Esophagus squamous epithelium (tissue), 5 donors: Measurements from ENCODE around the gene SAMD1. TPM values are rescaled to one million over a fixed set of nuclear protein-coding genes. Genes with fewer than 3 reads are reported as not detected.
A peak's percentile ranks its signal among the peaks of the same experiment; 100 is the strongest.
"Not testable (repeated sequence)": the region's sequence is repeated elsewhere in the genome, so short reads cannot be mapped to it uniquely, and the experiment has no call there.

Experiments used
- DNase-seq: peaks from one replicate; lab custom pipeline; 2025; lab: John Stamatoyannopoulos, UW
- H3K27ac ChIP-seq, 4 donors: fragments of 200-600 bp; sonication (generic); one replicate each; pipeline ENCODE4 v1.5.1; 2016 to 2019; ENCODE audit warnings: mild to moderate bottlenecking in 1 of 4
- H3K27me3 ChIP-seq, 4 donors: fragments of 200-600 bp; sonication (generic); 1 replicate in 3 of 4; 2 replicates in 1 of 4; pipeline versions ENCODE4 v1.5.1 to v1.6.0; 2017 to 2021; ENCODE audit warnings: antibody characterized with exemption in 1 of 4
- H3K36me3 ChIP-seq, 3 donors: fragments of 200-600 bp; sonication (generic); one replicate each; pipeline ENCODE4 v1.5.1; 2016 to 2019
- H3K4me1 ChIP-seq, 3 donors: fragments of 200-600 bp; sonication (generic); one replicate each; pipeline ENCODE4 v1.5.1; 2017 to 2019
- H3K4me3 ChIP-seq, 4 donors: fragments of 200-600 bp; sonication (generic); 1 replicate in 3 of 4; 2 replicates in 1 of 4; pipeline ENCODE4 v1.5.1; 2016 to 2019; ENCODE audit warnings: mild to moderate bottlenecking in 2 of 4, moderate library complexity in 1 of 4
- H3K9me3 ChIP-seq, 3 donors: fragments of 200-600 bp; sonication (generic); one replicate each; pipeline ENCODE4 v1.5.1; 2016 to 2019
- POLR2A ChIP-seq, 4 donors: fragments of 450-650 bp; IDR thresholded peaks; one replicate each; pipeline ENCODE4 v1.6.1; 2017; ENCODE audit warnings: antibody characterized with exemption in 4 of 4, mild to moderate bottlenecking in 4 of 4, moderate library complexity in 3 of 4
- WGBS, 2 donors: methylation state at CpG; one replicate each; pipeline ENCODE4 v1.1.5; 2018; 5-methylcytosine and 5-hydroxymethylcytosine counted together
- intact Hi-C: fragments of 100-400 bp; cut with DNase I; formaldehyde crosslinking; loops from one replicate; pipeline ENCODE4 v1.15.0; 2022
- total RNA-seq, 4 donors: library from RNA; depleted of rRNA; stranded (reverse); fragments of >200 nt; gene quantifications; one replicate each; pipeline ENCODE4 v1.1.0, GENCODE V29; 2016
- TF ChIP-seq, protein P1 (sequence below), 6 experiments: fragments of 450-650 bp in 4 of 6; fragments of 200-600 bp in 2 of 6; sonication (generic) in 2 of 6; IDR thresholded peaks; one replicate each; pipeline ENCODE4 v1.5.1; 2016 to 2019; ENCODE audit warnings: antibody characterized with exemption in 6 of 6, mild to moderate bottlenecking in 4 of 6, moderate library complexity in 4 of 6
- donor health status: DM: yes; HTN: yes; CAD: no.

Gene SAMD1
- total RNA-seq, 4 donors from 2014 or later, result 16.8 to 32.2 (median 27.1) TPM

DNA sequence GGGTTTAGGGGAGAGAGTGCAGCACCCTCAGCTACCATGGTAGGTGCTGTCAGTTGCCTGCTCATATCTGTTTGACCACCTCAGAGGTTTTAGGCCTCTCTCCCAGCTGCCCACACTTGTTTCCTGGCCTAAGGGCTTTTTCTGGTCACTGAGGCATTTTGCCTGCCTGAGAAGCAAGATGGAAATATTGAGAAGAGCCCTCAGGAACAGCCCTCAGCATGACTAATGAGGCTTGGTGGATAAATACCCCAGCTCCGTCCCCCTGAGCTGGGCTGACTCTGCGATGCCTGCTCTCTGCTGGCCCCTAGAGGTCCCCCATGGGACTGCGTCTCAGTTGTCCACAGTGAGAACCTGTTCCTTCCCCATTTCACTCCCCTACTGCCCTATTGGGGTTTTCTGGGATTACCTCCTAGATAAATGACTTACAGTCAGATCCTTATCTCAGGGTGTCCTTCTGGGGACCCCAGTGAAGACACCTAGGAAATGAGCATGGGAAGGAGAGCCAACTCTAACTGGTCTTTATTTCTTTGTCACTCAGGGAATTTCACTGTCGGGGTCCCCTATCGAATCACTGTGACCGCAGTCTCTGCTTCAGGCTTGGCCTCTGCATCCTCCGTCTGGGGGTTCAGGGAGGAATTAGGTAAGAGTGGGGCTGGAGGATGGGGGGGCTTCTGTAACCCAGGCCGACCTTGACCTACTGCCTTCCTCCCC lies 42.0 kb downstream of the SAMD1 start:
- intact Hi-C loops, result no loop called here
- DNase-seq, result no peak
- no peaks in the 10 kb centered on the region for H3K4me1 ChIP-seq
- H3K27ac ChIP-seq, result no peak overlapping the region
- no peak for TF ChIP-seq POLR2A (IDR thresholded peaks at IDR 0.05)
- TF ChIP-seq, protein P1, sequence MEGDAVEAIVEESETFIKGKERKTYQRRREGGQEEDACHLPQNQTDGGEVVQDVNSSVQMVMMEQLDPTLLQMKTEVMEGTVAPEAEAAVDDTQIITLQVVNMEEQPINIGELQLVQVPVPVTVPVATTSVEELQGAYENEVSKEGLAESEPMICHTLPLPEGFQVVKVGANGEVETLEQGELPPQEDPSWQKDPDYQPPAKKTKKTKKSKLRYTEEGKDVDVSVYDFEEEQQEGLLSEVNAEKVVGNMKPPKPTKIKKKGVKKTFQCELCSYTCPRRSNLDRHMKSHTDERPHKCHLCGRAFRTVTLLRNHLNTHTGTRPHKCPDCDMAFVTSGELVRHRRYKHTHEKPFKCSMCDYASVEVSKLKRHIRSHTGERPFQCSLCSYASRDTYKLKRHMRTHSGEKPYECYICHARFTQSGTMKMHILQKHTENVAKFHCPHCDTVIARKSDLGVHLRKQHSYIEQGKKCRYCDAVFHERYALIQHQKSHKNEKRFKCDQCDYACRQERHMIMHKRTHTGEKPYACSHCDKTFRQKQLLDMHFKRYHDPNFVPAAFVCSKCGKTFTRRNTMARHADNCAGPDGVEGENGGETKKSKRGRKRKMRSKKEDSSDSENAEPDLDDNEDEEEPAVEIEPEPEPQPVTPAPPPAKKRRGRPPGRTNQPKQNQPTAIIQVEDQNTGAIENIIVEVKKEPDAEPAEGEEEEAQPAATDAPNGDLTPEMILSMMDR (IDR thresholded peaks at IDR 0.05), result peak; percentile 63 to 82 (median 72)
- no peaks in the 10 kb centered on the region for H3K27me3 ChIP-seq
- 46 to 67% methylated on average over 3 to 4 of the region's 8 CpGs for WGBS, 2 donors
- H3K36me3 ChIP-seq, result peaks cover 0 to 20% (median 0%) of the 10 kb centered on the region in 3 donors
- H3K9me3 ChIP-seq, result no peaks in the 10 kb centered on the region
- no peak overlapping the region for H3K4me3 ChIP-seq

DNA sequence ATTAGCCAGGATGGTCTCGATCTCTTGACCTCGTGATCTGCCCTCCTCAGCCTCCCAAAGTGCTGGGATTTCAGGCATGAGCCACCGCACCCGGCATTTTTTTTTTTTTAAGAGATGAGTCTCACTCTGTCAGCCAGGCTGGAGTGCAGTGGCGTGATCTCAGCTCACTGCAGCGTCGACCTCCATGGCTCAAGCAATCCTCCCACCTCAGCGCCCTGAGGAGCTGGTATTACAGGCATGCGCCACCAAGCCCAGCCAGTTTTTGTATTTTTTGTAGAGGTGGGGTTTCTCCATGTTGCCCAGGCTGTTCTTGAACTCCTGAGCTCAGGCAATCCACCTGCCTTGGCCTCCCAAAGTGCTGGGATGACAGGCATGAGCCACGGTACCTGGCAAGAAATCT lies 42.7 kb downstream of the SAMD1 start:
- intact Hi-C loops, DNase-seq, H3K27ac ChIP-seq, H3K4me1 ChIP-seq, H3K9me3 ChIP-seq, H3K4me3 ChIP-seq, H3K27me3 ChIP-seq: not testable (repeated sequence)
- 96 to 100% methylated on average over 2 to 10 of the region's 10 CpGs for WGBS, 2 donors
- H3K36me3 ChIP-seq, result peaks cover 0 to 20% (median 0%) of the 10 kb centered on the region in 3 donors

DNA sequence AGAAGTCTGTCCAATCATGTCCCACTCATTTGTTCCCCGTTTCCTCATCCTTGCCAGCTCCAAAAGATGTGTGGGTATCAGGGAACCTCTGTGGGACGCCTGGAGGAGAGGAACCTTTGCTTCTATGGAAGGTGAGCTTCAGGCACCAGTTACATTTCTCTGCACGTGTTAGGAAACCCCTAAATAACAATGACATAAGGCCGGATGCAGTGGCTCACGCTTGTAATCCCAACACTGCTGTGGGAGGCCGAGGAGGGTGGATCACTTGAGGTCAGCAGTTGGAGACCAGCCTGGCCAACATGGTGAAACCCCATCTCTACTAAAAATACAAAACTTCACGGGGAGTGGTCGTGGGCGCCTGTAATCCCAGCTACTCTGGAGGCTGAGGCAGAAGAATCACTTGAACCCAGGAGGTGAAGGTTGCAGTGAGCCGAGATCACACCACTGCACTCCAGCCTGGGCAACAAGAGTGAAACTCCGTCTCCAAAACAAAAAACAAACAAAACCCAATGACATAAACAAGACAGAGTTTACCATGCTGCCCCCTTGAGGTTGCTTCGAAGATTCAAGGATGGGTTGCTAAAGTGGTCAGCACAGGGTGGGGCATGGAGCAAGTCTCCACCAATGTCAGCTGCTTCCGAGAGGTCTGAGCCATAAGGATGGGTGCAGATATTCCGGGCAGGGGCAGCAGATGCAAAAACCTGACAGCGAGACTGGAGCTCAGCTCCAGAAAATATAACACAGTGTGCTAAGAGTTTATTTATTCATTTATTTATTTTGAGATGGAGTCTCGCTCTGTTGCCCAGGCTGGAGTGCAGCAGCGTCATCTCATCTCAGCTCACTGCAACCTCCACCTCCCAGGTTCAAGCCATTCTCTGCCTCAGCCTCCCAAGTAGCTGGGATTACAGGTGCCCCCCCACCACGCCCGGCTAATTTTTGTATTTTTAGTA lies 47.6 kb downstream of the SAMD1 start:
- H3K4me3 ChIP-seq, DNase-seq, H3K9me3 ChIP-seq, intact Hi-C loops, H3K36me3 ChIP-seq, H3K4me1 ChIP-seq, H3K27me3 ChIP-seq: not testable (repeated sequence)
- peak overlapping the region; percentile 14 to 48 (median 19) for H3K27ac ChIP-seq
- TF ChIP-seq, protein P1 (IDR thresholded peaks at IDR 0.05), result peak; percentile 43 to 57 (median 48)
- WGBS, 2 donors, result 57 to 59% methylated on average over 10 to 18 of the region's 19 CpGs

DNA sequence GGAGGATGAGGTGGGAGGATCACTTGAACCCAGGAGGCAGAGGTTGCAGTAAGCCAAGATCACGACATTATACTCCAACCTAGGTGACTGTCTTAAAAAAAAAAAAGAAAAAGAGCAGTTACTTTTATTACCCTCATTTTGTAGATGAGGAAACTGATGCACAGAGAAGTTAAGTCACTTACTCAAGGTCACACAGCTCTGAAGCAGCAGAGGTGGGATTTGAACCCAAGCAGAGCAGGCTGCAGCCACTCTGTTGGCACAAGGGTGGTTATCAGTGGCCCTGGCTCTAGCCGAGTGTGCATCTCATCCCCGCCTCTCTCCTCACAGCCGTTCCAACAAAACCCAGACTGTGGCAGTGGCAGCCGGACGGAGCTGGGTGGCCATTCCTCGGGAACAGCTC lies 51.4 kb downstream of the SAMD1 start:
- H3K27me3 ChIP-seq, result no peaks in the 10 kb centered on the region
- no peak for DNase-seq
- WGBS, 2 donors, result 81 to 86% methylated on average over 5 of the region's 7 CpGs
- no peak overlapping the region for H3K4me3 ChIP-seq
- H3K9me3 ChIP-seq, result no peaks in the 10 kb centered on the region
- peaks cover 0 to 8% (median 0%) of the 10 kb centered on the region in 3 donors for H3K4me1 ChIP-seq
- TF ChIP-seq, protein P1 (IDR thresholded peaks at IDR 0.05), result no peak
- intact Hi-C loops, result no loop called here
- H3K36me3 ChIP-seq, result peaks cover 0 to 5% (median 0%) of the 10 kb centered on the region in 3 donors
- no peak overlapping the region for H3K27ac ChIP-seq

Other genes with a start within 250 kb of the SAMD1 start
- not detected for gene NANOS3, start 213.6 kb downstream of the SAMD1 start, total RNA-seq
- 1 to 10 TPM; 1.8 to 6.3 (median 4.0) TPM for gene BRME1, start 184.6 kb downstream of the SAMD1 start, total RNA-seq
- 10 to 100 TPM; 28.0 to 56.9 (median 36.0) TPM for gene CC2D1A, start 184.6 kb downstream of the SAMD1 start, total RNA-seq
- 1 to 10 TPM; 2.3 to 8.0 (median 3.3) TPM for gene PODNL1, start 152.3 kb downstream of the SAMD1 start, total RNA-seq
- 10 to 100 TPM; 14.7 to 23.1 (median 19.5) TPM for gene DCAF15, start 138.2 kb downstream of the SAMD1 start, total RNA-seq
- 1 to 10 TPM; 1.8 to 7.5 (median 3.9) TPM for gene RFX1, start 84.4 kb downstream of the SAMD1 start, total RNA-seq
- not detected for gene RLN3, start 62.6 kb downstream of the SAMD1 start, total RNA-seq
- 1 to 10 TPM in 3 of 4 donors, under 1 TPM in 1; 0.83 to 4.9 (median 2.1) TPM for gene IL27RA, start 59.0 kb downstream of the SAMD1 start, total RNA-seq
- gene PALM3, start 28.7 kb downstream of the SAMD1 start, total RNA-seq, result not detected
- gene MISP3, start 18.0 kb downstream of the SAMD1 start, total RNA-seq, result 1 to 10 TPM; 2.0 to 8.9 (median 4.0) TPM
- gene C19orf67, start 5.0 kb downstream of the SAMD1 start, total RNA-seq, result not detected
- gene PRKACA, start 27.0 kb upstream of the SAMD1 start, total RNA-seq, result 10 to 100 TPM; 28.6 to 42.8 (median 37.0) TPM
- gene ASF1B, start 45.8 kb upstream of the SAMD1 start, total RNA-seq, result 10 to 100 TPM in 2 of 4 donors, 1 to 10 TPM in 2; 3.2 to 25.6 (median 14.2) TPM
- gene ADGRL1, start 115.4 kb upstream of the SAMD1 start, total RNA-seq, result 10 to 100 TPM in 2 of 4 donors, 1 to 10 TPM in 2; 6.2 to 21.5 (median 10.7) TPM